ENCODE results near the gene FAM228A. TPM values are rescaled to one million over a fixed set of nuclear protein-coding genes. Genes with fewer than 3 reads are reported as not detected.

The FAM228A gene
- total and polyA plus RNA-seq, 2 donors (not counting 3 experiments of a cell fraction or from before 2014, with no cell fraction given) = 0.36 to 1.00 TPM

GRCh38 chr2:24183366-24184069 lies 8.7 kb downstream of the FAM228A start:
- no peak for FAIRE-seq
- Histone ChIP-seq H3K4me2 (ENCODE audit: insufficient read depth, low read length) (no peak overlapping the region), H3K27me3 (ENCODE audit: control insufficient read depth in 2 of 2, insufficient read depth in 2 of 2, low read length in 2 of 2) (peaks cover 0 to 5% of the 10 kb centered on the region in 2 experiments), H4K20me1 (replicated peaks; ENCODE audit: control insufficient read depth, extremely low read depth, insufficient read depth, low read length) (no peaks in the 10 kb centered on the region), H3K9me3 (replicated peaks; ENCODE audit: control insufficient read depth, insufficient read depth, low read length) (no peaks in the 10 kb centered on the region), H3K9me1 (replicated peaks; ENCODE audit: control insufficient read depth, extremely low read depth, insufficient read depth, low read length) (no peaks in the 10 kb centered on the region), H2AFZ (ENCODE audit: low read depth, low read length) (no peak overlapping the region), H3K27ac (ENCODE audit: insufficient read depth, low read depth, low read length) (no peak overlapping the region), H3K4me3 (replicated peaks in 1 of 3; ENCODE audit: insufficient read depth in 1 of 3, low read depth in 1 of 3, low read length in 3 of 3) (no peak overlapping the region), H3K4me1 (ENCODE audit: control insufficient read depth, extremely low read depth, insufficient read depth, low read length) (no peaks in the 10 kb centered on the region), H3K36me3 (ENCODE audit: control insufficient read depth in 2 of 2, extremely low read depth in 1 of 2, insufficient read depth in 2 of 2, low read length in 2 of 2) (no peaks in the 10 kb centered on the region), H3K9ac (replicated peaks; ENCODE audit: extremely low read depth, insufficient read depth, low read length) (no peak overlapping the region), H3K79me2 (ENCODE audit: control insufficient read depth, insufficient read depth, low read length) (no peaks in the 10 kb centered on the region)
- no peak for DNase-seq (ENCODE audit: low read depth, low spot score)
- dilution Hi-C loops (cut with MboI; ENCODE audit: extremely low pct_ligation_motif_present, low sequenced_read_pairs) = no loop called here
- ChIA-PET CTCF (no interaction called here), POLR2A (no interaction called here)
- BruUV-seq (replicated peaks) = no TSS peak
- intact Hi-C loops (cut with micrococcal nuclease) = no loop called here
- TF ChIP-seq CTCF (IDR thresholded peaks at IDR 0.05; ENCODE audit: extremely low read depth in 1 of 2, insufficient read depth in 1 of 2, low read depth in 1 of 2, low read length in 2 of 2) = no peak
- TF ChIP-seq FOS (IDR thresholded peaks at IDR 0.05; ENCODE audit: borderline replicate concordance, insufficient read depth, low read length) = no peak
- no peak for TF ChIP-seq MAX (IDR thresholded peaks at IDR 0.05; ENCODE audit: insufficient read depth, insufficient read length)
- TF ChIP-seq POLR2AphosphoS5 (IDR thresholded peaks at IDR 0.05; ENCODE audit: insufficient read depth, low read depth, low read length) = no peak
- TF ChIP-seq MYC (IDR thresholded peaks at IDR 0.05; ENCODE audit: low read depth, low read length) = no peak
- no peak for TF ChIP-seq JUN (IDR thresholded peaks at IDR 0.05; ENCODE audit: borderline replicate concordance, insufficient read depth, insufficient read length, low read depth)
- no peak for TF ChIP-seq EZH2 (IDR thresholded peaks at IDR 0.05; ENCODE audit: borderline replicate concordance, low read depth, low read length, severe bottlenecking)
- TF ChIP-seq POLR2A (IDR thresholded peaks at IDR 0.05; ENCODE audit: low read depth, low read length) = no peak
- TF ChIP-seq GATA2 (IDR thresholded peaks at IDR 0.05; ENCODE audit: insufficient read depth, insufficient read length, low read depth, low read length) = no peak
